HPDE6-E6E7 (cell line): ENCODE data around the gene GOLGA2.
A peak's percentile ranks its signal among the peaks of the same experiment; 100 is the strongest.
"Not testable (repeated sequence)": the region's sequence is repeated elsewhere in the genome, so short reads cannot be mapped to it uniquely, and the experiment has no call there.

ENCODE experiments used
- DNase-seq: peaks from one replicate; pipeline ENCODE4 v3.0.0; 2011; ENCODE audit warnings: missing footprints; ENCODE audit errors: extremely low spot score

The GOLGA2 gene

GRCh38 chr9:128292009-128292408 is 16.2 kb upstream of the GOLGA2 start:
- no peak for DNase-seq

- no peak for DNase-seq
These were observed 12.6 kb upstream of the GOLGA2 start for GRCh38 chr9:128288273-128289004.

GRCh38 chr9:128286440-128286839 is 10.6 kb upstream of the GOLGA2 start:
- DNase-seq: no peak

GRCh38 chr9:128285033-128285784 is 9.4 kb upstream of the GOLGA2 start:
- DNase-seq: no peak

GRCh38 chr9:128282500-128282899 is 6.7 kb upstream of the GOLGA2 start:
- no peak for DNase-seq

- DNase-seq: no peak
These were observed 4.3 kb upstream of the GOLGA2 start for GRCh38 chr9:128280084-128280622.

GRCh38 chr9:128279088-128280073 is 3.6 kb upstream of the GOLGA2 start:
- DNase-seq: not testable (repeated sequence)

GRCh38 chr9:128276574-128277270 is 915 bp upstream of the GOLGA2 start:
- DNase-seq: no peak

- DNase-seq: peak; percentile 98
These were observed 284 bp upstream of the GOLGA2 start, which contains the start of gene SWI5 for GRCh38 chr9:128276008-128276573. Gene SWI5 (plus strand): TSS chr9:128276276.

GRCh38 chr9:128274245-128274644 is 1.6 kb downstream of the GOLGA2 start:
- DNase-seq: no peak

GRCh38 chr9:128271512-128271911 is 4.3 kb downstream of the GOLGA2 start:
- DNase-seq: no peak

- peak; percentile 93 for DNase-seq
These were observed 4.7 kb downstream of the GOLGA2 start for GRCh38 chr9:128271112-128271511.

GRCh38 chr9:128266868-128267590 is 8.8 kb downstream of the GOLGA2 start:
- no peak for DNase-seq

- no peak for DNase-seq
These were observed 10.4 kb downstream of the GOLGA2 start for GRCh38 chr9:128265348-128265847.

GRCh38 chr9:128262687-128263086 is 13.1 kb downstream of the GOLGA2 start:
- DNase-seq: no peak

GRCh38 chr9:128260340-128260739 is 15.5 kb downstream of the GOLGA2 start:
- DNase-seq: no peak

GRCh38 chr9:128259156-128259555 is 16.7 kb downstream of the GOLGA2 start:
- no peak for DNase-seq

GRCh38 chr9:128258326-128258725 is 17.5 kb downstream of the GOLGA2 start:
- no peak for DNase-seq

- no peak for DNase-seq
These were observed 17.9 kb downstream of the GOLGA2 start for GRCh38 chr9:128257907-128258306.
